Measurements from ENCODE around the gene SPAAR. TPM values are rescaled to one million over a fixed set of nuclear protein-coding genes. Genes with fewer than 3 reads are reported as not detected.

Gene SPAAR
- total RNA-seq, 2 experiments from 2014 or later: not detected

- ChIA-PET POLR2A (interaction anchor here (1.1 kb wide), 1 partner anchor 8 kb away, joined by 4 read pairs; no protein-coding TSS in a partner anchor), CTCF (interaction anchor here (1.2 to 4.6 kb wide), 4 partner anchors 8 to 35 kb away, joined by 4 to 28 read pairs (median 8); no protein-coding TSS in a partner anchor)
- no peak for TF ChIP-seq CTCF (IDR thresholded peaks at IDR 0.05)
- no peak overlapping the region for H3K4me3 Mint-ChIP-seq
- H3K36me3 Mint-ChIP-seq (ENCODE audit: low read depth): no peaks in the 10 kb centered on the region
- ATAC-seq: no peak
- no peak overlapping the region for H3K27ac Mint-ChIP-seq
- DNase-seq: no peak
- intact Hi-C loops (cut with micrococcal nuclease): no loop called here
- H3K9me3 Mint-ChIP-seq: no peaks in the 10 kb centered on the region
- H3K27me3 Mint-ChIP-seq: no peaks in the 10 kb centered on the region
- peaks cover 14% of the 10 kb centered on the region for H3K4me1 Mint-ChIP-seq (ENCODE audit: low read depth)
Observed at GRCh38 chr9:35919212-35920008, 10.1 kb downstream of the SPAAR start.

- Mint-ChIP-seq H3K9me3 (no peaks in the 10 kb centered on the region), H3K4me1 (ENCODE audit: low read depth) (peaks cover 17% of the 10 kb centered on the region), H3K27me3 (no peaks in the 10 kb centered on the region), H3K27ac (no peak overlapping the region), H3K36me3 (ENCODE audit: low read depth) (no peaks in the 10 kb centered on the region), H3K4me3 (no peak overlapping the region)
- TF ChIP-seq CTCF (IDR thresholded peaks at IDR 0.05): no peak
- POLR2A ChIA-PET: interaction anchor here (1.1 kb wide), 1 partner anchor 9 kb away, joined by 4 read pairs; no protein-coding TSS in a partner anchor
- ATAC-seq (no peak), DNase-seq (no peak)
- CTCF ChIA-PET: interaction anchor here (1.2 to 4.6 kb wide), 5 partner anchors 9 to 34 kb away, joined by 4 to 28 read pairs (median 8); no protein-coding TSS in a partner anchor
- intact Hi-C loops (cut with micrococcal nuclease): no loop called here
Observed at GRCh38 chr9:35920051-35920620, 10.8 kb downstream of the SPAAR start.

- peaks cover 17% of the 10 kb centered on the region for H3K4me1 Mint-ChIP-seq (ENCODE audit: low read depth)
- DNase-seq: no peak
- no peak overlapping the region for H3K27ac Mint-ChIP-seq
- CTCF ChIA-PET: interaction anchor here (1.2 to 3.3 kb wide), 7 partner anchors 12 to 85 kb away, joined by 3 to 19 read pairs (median 4); no protein-coding TSS in a partner anchor
- TF ChIP-seq CTCF (IDR thresholded peaks at IDR 0.05): no peak
- no peak overlapping the region for H3K4me3 Mint-ChIP-seq
- H3K9me3 Mint-ChIP-seq: no peaks in the 10 kb centered on the region
- ATAC-seq: no peak
- no peaks in the 10 kb centered on the region for H3K36me3 Mint-ChIP-seq (ENCODE audit: low read depth)
- intact Hi-C loops (cut with micrococcal nuclease): no loop called here
- H3K27me3 Mint-ChIP-seq: no peaks in the 10 kb centered on the region
- POLR2A ChIA-PET: interaction anchor here (1.4 kb wide), 1 partner anchor 156 kb away, joined by 4 read pairs; no protein-coding TSS in a partner anchor
Observed at GRCh38 chr9:35923598-35923926, 14.3 kb downstream of the SPAAR start.

- Mint-ChIP-seq H3K36me3 (ENCODE audit: low read depth) (no peaks in the 10 kb centered on the region), H3K27ac (no peak overlapping the region), H3K4me3 (no peak overlapping the region), H3K9me3 (no peaks in the 10 kb centered on the region), H3K27me3 (no peaks in the 10 kb centered on the region), H3K4me1 (ENCODE audit: low read depth) (peaks cover 17% of the 10 kb centered on the region)
- peak; percentile 91 for ATAC-seq
- ChIA-PET POLR2A (interaction anchor here (1.0 to 1.4 kb wide), 3 partner anchors 13 to 157 kb away, joined by 3 to 4 read pairs (median 4); no protein-coding TSS in a partner anchor), CTCF (interaction anchor here (0.7 to 3.3 kb wide), 9 partner anchors 13 to 178 kb away, joined by 3 to 19 read pairs (median 4); no protein-coding TSS in a partner anchor)
- no peak for TF ChIP-seq CTCF (IDR thresholded peaks at IDR 0.05)
- intact Hi-C loops (cut with micrococcal nuclease): no loop called here
- DNase-seq: peak; percentile 72
Observed at GRCh38 chr9:35923927-35924763, 14.9 kb downstream of the SPAAR start.

Data from activated CD8-positive, alpha-beta T cell treated with anti-CD3 and anti-CD28 coated beads for 36 hours (primary cell).